Measurements from ENCODE around the gene DCP2. TPM values are rescaled to one million over a fixed set of nuclear protein-coding genes. Genes with fewer than 3 reads are reported as not detected.

The DCP2 gene
- total and polyA plus RNA-seq, 2 donors from 2014 or later, result 6.9 to 43.0 TPM

DNA sequence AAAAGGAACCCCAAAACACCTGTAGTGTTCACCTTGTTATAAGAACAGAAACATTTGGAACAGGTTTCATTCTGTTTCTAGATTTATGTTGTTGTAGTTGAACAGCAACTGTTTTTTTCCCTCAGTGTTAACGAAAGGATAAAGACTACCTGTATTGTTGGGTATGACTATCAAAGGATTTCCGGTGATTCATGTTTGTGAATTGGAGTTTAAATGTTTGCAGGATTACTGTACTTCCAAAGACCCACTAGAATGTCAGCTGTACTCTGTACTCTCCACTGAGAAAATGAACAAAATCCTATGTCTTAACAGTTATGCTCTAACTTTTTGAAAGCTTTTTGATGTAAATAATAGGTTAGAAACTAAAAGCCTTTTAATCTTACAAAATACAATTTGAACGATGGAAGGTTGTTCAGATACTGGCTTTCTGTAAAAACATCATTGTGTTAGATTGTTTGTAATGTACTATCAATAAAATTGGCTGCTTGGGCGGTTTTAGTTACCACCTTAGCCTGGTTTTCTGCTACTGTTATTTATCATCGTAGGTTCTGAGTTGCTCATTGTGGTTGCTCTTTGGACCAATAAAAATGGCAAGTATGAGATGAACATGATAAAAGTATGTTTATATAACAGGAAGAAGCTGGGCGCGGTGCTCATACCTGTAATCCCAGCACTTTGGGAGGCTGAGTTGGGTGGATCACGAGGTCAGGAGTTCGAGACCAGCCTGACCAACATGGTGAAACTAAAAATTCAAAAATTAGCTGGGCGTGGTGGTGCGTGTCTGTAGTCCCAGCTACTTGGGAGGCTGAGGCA, 44.1 kb downstream of the DCP2 start:
- H3K36me3 ChIP-seq (ENCODE audit: control insufficient read depth in 2 of 3, insufficient read depth in 3 of 3, low read length in 3 of 3), result peaks cover 4 to 6% (median 5%) of the 10 kb centered on the region in 3 donors
- DNase-seq (no peak), FAIRE-seq (no peak)
- no peak overlapping the region for H3K9ac ChIP-seq (ENCODE audit: low read length in 3 of 3)
- TF ChIP-seq, protein P1, sequence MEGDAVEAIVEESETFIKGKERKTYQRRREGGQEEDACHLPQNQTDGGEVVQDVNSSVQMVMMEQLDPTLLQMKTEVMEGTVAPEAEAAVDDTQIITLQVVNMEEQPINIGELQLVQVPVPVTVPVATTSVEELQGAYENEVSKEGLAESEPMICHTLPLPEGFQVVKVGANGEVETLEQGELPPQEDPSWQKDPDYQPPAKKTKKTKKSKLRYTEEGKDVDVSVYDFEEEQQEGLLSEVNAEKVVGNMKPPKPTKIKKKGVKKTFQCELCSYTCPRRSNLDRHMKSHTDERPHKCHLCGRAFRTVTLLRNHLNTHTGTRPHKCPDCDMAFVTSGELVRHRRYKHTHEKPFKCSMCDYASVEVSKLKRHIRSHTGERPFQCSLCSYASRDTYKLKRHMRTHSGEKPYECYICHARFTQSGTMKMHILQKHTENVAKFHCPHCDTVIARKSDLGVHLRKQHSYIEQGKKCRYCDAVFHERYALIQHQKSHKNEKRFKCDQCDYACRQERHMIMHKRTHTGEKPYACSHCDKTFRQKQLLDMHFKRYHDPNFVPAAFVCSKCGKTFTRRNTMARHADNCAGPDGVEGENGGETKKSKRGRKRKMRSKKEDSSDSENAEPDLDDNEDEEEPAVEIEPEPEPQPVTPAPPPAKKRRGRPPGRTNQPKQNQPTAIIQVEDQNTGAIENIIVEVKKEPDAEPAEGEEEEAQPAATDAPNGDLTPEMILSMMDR (IDR thresholded peaks at IDR 0.05; ENCODE audit: borderline replicate concordance, extremely low read depth, insufficient read depth), result no peak
- no peaks in the 10 kb centered on the region for H3K9me3 ChIP-seq (ENCODE audit: control insufficient read depth in 2 of 3, insufficient read depth in 1 of 3, low read length in 3 of 3)
- intact Hi-C loops (cut with DNase I), result no loop called here
- H3K27me3 ChIP-seq (ENCODE audit: control insufficient read depth, insufficient read depth, low read length), result no peaks in the 10 kb centered on the region
- H3K4me1 ChIP-seq (ENCODE audit: control insufficient read depth in 2 of 3, insufficient read depth in 2 of 3, low read depth in 1 of 3, low read length in 3 of 3), result no peaks in the 10 kb centered on the region
- no peak overlapping the region for H3K27ac ChIP-seq (ENCODE audit: low read depth in 2 of 2, low read length in 2 of 2)
- H3K4me3 ChIP-seq (ENCODE audit: low read length in 3 of 3), result no peak overlapping the region

DNA sequence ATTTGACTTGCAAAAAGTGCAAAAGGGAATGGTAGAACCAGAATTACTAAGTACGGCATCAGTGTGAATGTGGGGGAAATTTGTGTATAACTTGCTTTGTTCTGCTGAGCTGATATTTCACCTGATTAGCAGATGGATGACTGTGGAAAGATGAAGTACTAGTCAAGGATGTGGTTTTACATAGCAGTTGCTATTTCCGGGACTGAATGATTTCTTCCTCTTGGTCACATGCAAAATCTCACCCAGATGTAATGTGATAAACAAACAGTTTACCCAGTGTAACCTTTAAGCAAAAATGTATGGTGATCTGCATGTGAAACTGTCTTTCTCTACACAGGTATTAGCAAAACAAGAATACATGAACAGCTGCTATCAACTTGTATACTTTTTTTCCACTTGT, 46.1 kb downstream of the DCP2 start:
- TF ChIP-seq, protein P1 (IDR thresholded peaks at IDR 0.05; ENCODE audit: borderline replicate concordance, extremely low read depth, insufficient read depth), result no peak
- H3K27me3 ChIP-seq (ENCODE audit: control insufficient read depth, insufficient read depth, low read length), result no peaks in the 10 kb centered on the region
- H3K27ac ChIP-seq (ENCODE audit: low read depth in 2 of 2, low read length in 2 of 2), result no peak overlapping the region
- H3K9me3 ChIP-seq (ENCODE audit: control insufficient read depth in 2 of 3, insufficient read depth in 1 of 3, low read length in 3 of 3), result no peaks in the 10 kb centered on the region
- DNase-seq (no peak), FAIRE-seq (no peak)
- no peak overlapping the region for H3K4me3 ChIP-seq (ENCODE audit: low read length in 3 of 3)
- no peaks in the 10 kb centered on the region for H3K4me1 ChIP-seq (ENCODE audit: control insufficient read depth in 2 of 3, insufficient read depth in 2 of 3, low read depth in 1 of 3, low read length in 3 of 3)
- no peak overlapping the region for H3K9ac ChIP-seq (ENCODE audit: low read length in 3 of 3)
- intact Hi-C loops (cut with DNase I), result no loop called here
- peaks cover 6 to 13% (median 10%) of the 10 kb centered on the region in 3 donors for H3K36me3 ChIP-seq (ENCODE audit: control insufficient read depth in 2 of 3, insufficient read depth in 3 of 3, low read length in 3 of 3)

DNA sequence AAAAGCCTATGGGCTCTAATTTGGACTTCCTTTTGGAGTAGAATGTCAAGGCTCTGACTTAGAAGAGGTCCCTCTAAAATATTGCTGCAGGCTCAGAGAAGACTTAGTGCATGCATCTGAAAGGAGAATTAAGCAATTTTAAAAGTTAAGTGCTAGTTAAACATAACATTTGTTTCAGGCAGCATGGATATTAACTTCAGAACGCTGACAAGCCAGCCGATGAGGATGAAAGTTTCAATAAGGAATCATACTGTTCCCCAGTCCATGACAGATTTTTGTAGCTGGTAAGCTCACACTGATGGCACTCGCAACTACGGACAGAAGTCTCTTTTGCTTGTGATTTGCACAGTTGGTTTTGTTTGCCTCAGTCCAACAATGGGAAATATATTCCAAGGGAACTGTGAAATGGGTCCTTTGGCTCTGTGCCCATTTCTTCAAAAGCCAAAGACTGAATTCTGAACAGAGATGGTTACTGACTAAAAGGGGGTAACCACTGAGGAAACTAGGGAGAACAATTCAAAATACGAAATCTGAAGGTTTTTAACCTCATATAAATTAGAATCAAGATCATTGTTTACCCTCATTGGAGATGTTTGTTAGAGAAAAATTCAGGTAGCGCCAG, 47.6 kb downstream of the DCP2 start:
- Histone ChIP-seq H3K4me1 (ENCODE audit: control insufficient read depth in 2 of 3, insufficient read depth in 2 of 3, low read depth in 1 of 3, low read length in 3 of 3) (no peaks in the 10 kb centered on the region), H3K9me3 (ENCODE audit: control insufficient read depth in 2 of 3, insufficient read depth in 1 of 3, low read length in 3 of 3) (no peaks in the 10 kb centered on the region), H3K4me3 (ENCODE audit: low read length in 3 of 3) (no peak overlapping the region), H3K27me3 (ENCODE audit: control insufficient read depth, insufficient read depth, low read length) (no peaks in the 10 kb centered on the region), H3K27ac (ENCODE audit: low read depth in 2 of 2, low read length in 2 of 2) (no peak overlapping the region), H3K9ac (ENCODE audit: low read length in 3 of 3) (no peak overlapping the region), H3K36me3 (ENCODE audit: control insufficient read depth in 2 of 3, insufficient read depth in 3 of 3, low read length in 3 of 3) (peaks cover 2 to 14% (median 14%) of the 10 kb centered on the region in 3 donors)
- DNase-seq (no peak), FAIRE-seq (no peak)
- intact Hi-C loops (cut with DNase I), result no loop called here
- TF ChIP-seq, protein P1 (IDR thresholded peaks at IDR 0.05; ENCODE audit: borderline replicate concordance, extremely low read depth, insufficient read depth), result no peak

Measured in kidney (tissue), 14 donors.